NCI-H2107 (cell line): ENCODE measurements around the gene SGF29.
"Not testable (repeated sequence)": the region's sequence is repeated elsewhere in the genome, so short reads cannot be mapped to it uniquely, and the experiment has no call there.

Source experiments
- DNase-seq: peaks from one replicate; lab custom pipeline; 2025; lab: John Stamatoyannopoulos, UW

SGF29 gene

DNA sequence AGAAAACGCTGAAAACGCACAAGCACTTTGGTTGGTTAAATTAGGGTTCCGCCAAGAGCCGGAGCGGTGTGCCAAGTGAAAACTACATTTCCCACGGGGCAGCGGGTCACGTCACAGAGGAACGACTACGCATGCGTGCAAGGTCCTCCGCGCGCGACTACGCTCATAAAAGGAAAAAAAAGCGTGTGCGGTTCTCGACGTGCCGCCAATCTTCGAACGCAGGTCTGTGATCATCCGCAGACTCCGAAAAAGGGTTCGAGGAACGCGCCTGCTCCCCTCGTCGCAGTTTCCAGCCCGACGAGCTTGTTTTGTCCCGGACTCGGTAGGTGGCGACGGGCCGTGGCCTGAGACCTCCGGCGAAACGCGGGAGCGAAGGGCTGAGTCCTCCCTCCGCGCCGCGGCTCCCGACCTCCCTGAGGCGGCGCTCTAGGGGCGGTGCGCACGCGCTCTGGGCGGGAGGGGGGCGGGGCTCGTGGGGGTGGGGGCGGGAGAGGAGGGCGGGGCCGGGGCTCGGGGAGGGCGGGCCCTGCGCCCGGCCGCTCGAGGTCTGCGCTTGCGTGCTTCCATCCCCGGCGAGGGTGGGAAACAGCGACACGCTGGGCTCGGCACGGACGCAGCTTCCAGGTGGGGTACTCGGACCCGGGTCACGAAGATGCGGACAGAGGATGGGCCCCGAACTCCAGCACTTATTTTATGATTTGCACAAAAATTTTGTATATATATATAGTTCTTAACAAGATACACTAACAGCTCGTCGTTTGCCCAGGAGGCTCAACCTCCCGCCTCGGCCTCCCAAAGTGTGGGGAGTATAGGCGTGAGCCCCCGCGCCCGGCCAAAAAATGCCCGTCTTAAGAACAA lies at the start of gene SGF29:
SGF29 (plus strand) TSS at position 145 of the 858 bp plus-strand sequence. CDS start 27,150 bp downstream, outside the sequence.
- DNase-seq, result peak; percentile 85

DNA sequence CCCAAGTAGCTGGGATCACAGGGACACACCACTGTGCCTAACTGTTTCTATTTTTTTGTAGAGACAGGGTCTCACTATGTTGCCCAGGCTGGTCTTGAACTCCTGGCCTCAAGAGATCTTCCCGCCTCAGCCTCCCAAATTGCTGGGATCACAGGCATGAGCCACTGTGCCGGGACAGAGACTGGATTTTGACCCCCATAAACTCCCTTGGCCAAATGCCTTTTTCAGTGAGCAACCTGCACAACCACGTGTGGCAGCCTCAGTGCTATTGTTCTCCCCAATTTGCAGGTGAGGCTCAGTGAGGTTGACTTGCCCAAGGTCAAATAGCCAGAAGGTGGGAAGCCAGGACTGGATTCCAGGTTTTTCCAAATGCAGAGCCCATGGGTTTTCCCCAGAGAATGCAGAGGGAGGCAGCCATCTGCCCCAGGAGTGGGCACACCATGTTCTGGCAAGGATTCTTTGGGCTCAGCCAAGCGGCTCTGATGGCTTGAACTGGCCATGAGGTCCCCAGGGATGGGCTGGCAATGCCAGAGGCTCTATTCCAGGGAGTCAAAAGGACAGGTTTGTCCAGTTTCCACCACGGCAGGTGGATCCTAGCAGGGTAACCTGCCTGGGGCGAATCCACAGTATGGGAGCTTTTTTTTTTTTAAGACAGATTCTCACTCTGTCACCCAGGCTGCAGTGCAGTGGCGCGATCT lies 48.9 kb upstream of the SGF29 start:
- no peak for DNase-seq

DNA sequence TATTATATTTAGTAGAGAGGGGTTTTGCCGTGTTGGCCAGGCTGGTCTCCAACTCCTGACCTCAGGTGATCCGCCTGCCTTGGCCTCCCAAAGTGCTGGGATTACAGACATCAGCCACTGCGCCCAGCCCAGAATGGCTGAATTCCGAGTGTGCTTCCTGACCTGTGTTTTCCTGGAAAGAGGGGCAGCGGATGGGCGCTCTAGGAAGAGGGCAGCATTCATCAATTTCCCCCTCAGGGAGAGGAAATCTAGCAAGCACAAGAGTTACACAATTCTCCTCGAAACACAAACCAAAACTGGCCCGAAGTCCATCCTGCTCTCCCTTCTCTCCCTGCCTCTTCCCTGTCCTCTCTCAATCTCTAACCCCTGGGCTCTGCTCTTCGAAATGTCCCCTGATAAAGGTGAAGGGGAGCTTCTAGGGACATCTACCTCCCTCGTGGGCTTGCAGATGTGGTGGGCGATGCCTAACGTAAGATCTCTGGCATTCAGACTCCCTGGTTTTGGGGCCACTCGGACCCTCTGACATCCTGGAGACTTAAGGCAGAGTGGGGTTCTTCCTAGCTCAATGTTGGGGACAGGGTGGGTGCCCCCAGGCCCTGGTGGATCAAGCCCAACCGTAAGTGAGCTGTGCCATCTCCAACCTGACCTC lies 48.1 kb upstream of the SGF29 start:
- DNase-seq, result no peak

DNA sequence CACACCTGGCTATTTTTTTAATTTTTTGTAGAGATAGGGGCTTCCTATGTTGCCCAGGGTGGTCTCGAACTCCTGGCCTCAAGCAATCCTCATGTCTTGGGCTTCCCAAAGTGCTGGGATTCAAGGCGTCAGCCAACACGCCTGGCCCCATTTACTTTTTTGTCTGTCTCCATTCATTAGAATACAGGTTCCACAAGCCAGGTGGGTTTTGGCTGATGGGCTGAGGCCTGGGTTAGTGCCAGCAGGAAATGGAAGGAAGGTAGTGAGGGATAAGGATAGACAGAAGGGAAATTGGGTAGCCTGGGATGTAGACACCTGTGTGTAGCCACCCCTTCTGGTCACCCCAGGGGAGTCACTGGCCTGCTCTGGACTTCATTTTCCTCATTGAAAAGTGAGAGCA lies 42.7 kb upstream of the SGF29 start:
- no peak for DNase-seq

DNA sequence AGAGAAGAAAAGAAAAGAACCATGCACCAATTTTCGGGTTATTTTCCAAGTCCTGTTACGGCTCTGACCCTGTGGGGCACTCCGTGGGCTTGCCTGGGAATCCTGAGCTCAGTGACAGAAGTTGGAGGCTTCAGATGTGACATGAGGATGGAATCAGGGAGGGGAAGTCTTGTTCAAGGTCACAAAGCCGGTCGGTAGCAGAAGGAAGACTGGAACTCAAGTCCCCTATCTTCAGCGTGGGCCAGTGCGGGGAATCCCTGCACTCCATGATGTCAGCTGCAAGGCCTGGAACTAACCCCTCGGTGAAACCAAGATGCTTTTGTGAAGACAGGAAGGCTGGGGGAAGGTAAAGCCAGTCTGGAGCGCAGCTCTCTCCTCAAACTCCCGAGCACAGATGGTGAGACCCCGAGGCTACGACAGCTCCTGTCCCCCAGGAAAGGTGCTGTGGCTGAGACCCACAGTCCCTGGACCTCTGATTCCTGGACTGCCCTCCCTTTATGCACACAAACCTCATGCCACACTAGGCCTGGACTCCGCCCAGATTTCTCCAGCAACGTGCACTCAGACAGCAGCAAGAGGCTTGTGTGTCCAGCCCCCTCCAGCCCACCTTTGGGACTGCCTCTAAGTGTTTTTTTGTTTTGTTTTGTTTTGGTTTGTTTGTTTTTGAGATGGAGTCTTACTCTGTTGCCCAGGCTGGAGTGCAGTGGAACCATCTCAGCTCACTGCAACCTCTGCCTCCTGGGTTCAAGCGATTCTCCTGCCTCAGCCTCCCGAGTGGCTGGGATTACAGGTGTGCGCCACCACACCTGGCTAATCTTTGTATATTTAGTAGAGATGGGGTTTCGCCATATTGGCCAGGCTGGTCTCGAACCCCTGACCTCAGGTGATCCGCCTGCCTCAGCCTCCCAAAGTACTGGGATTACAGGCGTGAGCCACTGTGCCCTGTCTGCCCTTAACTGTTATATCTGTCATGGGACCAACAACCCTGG lies 41.6 kb upstream of the SGF29 start:
- DNase-seq, result no peak

DNA sequence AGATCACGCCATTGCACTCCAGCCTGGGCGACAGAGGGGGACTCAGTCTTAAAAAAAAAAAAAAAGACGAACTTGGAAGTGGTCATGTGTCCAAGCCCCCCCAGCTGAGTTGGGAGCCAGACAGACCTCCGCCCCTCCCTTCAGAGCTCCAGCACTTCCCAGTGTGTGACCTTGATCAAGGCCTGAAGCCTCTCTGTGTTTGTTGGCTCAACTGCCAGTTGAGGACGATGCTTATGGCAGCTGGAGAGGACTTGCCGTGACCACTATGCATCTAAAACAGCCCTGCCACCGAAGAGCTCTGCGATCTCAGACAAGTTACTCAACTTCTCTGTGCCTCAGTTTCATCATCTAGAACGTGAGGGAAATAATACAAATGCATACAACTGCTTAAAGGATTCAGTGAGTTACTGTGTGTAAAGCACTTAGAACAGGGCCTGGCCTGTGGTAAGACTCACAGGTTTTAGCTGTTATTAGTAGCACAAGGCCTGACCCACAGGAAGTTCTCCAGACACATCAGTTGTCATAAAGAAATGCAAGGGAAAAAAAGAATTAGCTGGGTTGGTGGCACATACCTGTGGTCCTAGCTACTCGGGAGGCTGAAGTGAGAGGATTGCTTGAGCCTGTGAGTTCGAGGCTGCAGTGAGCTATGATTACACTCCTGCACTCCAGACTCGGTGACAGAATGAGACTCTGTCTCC lies 40.1 kb upstream of the SGF29 start:
- no peak for DNase-seq

DNA sequence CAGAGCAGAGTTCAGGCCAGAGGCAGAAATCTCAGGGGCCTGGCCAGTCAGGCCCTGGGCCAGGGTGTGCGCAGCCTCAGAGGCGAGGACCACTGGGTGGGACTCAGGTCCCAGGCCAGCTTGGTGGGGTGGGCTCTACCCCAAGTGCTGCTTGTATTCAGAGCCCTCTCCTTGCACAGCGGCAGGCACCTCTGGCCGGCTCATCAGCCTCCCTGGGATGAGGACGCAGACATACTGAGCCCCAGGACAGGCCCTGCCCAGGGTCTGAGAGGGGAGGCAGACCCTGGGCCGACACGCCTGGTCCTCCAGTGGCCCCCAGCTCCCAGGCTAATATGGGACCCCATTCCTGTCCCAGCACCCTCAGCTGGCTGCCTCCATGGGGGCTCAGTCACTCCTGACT lies 39.5 kb upstream of the SGF29 start:
- DNase-seq, result no peak

DNA sequence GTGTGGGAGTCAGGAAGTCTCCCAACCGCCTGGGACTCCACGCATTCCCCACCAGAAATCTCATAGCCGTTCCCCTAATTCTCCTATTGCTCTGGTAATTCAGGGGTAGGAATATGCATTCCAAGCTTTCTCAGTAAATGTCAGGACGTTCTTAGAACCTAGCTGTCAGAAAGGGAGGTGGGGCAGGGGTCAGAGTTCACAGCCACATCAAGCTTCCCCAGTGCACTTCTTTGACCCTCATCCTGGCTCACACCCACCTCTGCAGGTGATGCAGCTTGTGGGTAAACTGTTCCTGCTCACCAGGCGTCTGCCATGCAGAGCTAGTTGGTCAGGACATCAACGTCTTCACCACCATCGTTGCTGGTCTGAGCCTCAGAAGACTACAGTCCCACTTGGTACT lies 33.0 kb upstream of the SGF29 start:
- no peak for DNase-seq

DNA sequence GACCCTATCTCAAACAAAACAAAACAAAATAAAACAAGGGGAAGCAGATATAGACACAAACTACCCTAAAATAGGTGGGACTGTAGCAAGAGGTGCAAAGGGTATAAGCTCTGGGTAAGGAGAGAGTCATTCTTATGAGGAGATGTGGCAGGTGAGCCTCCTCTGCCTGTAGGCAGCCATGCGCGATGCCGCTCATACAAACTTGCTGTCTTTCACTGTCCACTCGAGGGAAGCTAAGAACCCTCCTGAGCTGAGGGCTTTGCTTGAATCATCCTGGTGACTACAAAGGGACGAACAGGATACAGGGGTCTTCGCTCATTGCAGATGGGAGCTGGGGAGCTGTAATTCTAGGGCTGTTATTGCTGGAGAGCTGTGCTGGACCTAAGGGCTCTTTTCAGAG lies 32.3 kb upstream of the SGF29 start:
- no peak for DNase-seq

DNA sequence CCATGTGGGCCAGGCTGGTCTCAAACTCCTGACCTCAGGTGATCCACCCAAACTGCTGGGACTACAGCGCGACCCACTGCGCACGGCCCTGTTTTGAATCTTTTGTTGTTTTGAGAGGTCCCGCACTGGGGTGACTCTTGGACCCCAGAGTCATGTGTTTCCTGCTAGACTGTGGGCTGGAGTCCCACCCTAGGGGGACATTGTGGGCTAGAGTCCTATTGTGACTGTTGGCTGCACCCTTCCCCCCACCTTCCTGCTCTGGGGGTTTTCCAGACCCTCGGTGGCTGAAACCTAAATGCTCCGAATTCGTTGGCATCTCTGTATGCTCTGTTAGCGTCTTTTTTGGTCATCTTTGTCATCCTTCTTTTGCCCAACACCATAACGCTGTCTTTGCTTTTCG lies 30.9 kb upstream of the SGF29 start:
- DNase-seq, result no peak

DNA sequence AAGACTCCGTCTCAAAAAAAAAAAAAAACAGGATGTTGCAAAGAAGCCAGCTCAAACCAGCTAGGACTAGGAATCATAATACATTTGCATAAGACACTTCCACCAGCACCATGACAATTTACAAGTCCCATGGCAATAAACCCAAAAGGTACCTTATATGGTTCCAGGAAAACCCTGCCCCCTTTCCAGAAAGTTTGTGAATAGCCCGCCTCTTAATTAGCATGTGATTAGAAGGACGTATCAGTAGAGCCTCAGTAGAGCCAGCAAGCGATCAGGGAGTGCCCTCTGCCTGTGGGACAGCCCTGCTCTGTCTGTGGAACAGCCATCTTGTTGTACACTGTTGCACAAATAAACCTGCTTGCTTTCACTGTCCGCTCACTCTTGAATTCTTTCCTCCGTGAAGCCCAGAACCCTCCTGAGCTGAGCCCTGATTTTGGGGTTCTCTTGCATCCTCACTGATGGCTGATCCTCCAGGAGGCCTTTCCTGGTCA lies 29.0 kb upstream of the SGF29 start:
- no peak for DNase-seq

DNA sequence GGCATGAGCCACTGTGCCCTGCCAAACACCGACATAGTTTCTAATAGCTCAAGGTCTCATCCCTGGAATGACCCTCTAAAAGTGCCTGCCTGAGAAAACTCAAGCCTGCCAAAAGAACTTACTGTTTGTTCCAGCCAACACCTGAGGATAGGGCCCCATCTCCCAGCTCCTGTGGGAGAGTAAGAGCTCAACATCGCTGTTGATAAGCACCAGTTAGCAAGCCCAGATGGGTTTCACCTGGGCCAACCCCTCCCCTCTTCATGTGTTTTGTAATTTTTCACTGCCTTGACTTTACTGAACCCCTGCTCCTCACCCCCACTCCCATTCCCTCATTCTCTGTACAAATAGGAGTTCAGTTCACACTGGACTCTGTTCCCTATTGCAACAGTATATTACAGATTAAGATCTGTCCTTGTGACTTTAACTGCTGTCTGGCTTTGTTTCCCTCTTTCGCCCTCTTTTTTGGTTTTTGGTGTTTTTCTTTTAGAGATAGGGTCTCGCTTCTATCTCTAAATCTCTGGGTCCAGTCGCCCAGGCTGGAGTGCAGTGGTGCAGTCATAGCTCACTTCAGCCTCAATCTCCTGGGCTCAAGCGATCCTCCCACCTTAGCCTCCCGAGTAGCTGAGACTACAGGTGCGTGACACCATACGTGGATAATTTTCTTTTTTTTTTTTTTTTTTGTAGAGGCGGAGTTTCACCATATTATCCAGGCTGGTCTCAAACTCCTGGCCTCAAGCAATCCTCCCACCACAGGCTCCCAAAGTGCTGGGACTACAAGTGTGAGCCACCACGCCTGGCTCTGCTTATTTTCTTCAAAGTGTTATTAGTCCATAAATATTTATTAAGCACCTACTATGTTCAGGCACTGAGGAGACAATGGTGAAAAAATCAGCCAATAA lies 27.3 kb upstream of the SGF29 start:
- DNase-seq, result no peak

DNA sequence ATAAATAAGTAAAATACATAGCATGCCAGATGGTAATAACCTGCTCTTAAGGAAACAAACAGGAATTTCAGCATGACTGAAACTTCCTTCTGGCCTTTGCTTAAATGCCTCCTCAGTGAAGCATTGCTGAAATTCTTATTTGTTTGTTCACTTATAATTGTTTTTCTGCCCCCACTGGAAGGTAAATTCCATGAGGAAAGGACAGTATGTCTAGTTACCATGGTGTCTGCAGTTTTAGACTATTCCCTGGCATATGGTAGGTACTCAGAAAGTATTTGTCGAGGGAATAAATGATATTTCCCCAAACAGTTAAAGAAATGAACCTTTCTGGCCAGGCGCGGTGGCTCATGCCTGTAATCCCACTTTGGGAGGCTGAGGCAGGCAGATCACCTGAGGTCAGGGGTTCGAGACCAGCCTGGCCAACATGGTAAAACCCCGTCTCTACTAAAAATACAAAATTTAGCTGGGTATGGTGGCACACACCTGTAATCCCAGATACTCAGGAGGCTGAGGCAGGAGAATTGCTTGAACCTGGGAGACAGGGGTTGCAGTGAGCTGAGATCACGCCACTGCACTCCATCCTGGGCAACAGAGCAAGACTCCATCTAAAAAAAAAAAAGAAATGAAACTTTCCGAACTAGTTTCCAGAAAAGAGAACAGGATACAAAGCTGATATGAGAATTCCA lies 26.5 kb upstream of the SGF29 start:
- not testable (repeated sequence) for DNase-seq

DNA sequence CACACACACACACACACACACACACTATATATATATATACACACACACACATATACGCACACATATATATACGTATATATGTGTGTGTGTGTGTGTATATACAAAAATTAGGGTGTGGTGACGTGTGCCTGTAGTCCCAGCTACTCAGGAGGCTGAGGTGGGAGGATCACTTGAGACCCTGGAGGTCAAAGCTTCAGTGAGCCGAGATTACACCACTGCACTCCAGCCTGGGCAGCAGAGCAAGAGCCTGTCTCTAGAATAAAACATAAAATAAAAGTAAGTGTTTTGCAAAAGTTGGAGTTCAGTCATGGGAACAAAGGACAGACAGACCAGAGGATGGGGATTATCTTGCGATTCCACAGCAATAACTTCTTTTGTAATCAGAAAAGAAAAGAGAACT lies 25.7 kb upstream of the SGF29 start:
- DNase-seq, result no peak

DNA sequence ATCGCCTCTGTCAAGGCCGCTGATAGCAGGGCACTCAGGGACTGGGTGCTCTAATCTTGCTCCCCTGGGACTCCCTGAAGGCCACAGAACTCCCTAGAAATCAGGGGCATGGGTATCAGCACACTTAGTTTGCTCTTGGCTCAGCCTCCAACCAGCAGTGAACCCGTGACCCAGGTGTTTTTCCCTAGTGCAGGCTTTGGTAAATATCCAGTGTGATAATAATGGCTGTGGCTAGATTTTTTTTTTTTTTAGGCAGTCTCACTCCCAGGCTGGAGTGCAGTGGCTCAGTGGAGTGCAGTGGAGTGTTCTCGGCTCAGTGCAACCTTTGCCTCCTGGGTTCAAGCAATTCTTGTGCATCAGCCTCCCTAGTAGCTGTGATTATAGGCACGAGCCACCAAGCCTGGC lies 25.3 kb upstream of the SGF29 start:
- DNase-seq, result no peak

DNA sequence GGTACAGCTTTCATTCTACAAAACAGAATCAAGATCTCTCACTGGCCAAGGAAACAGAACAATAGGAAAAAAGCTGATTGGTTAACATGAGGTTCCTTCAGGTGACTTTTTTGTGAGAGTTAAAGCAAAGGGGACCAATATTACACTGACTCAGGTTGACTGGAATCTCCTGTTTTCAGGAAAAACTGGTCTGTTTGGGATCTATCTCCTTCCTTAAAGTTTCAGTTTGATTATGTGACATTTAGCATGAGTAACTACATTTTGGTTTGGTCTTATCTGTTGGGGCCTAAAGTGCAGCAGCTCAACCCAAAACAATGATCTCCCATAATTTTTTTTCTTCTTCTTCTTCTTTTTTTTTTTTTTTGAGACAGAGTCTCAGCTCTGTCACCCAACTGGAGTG lies 24.6 kb upstream of the SGF29 start:
- DNase-seq, result no peak

DNA sequence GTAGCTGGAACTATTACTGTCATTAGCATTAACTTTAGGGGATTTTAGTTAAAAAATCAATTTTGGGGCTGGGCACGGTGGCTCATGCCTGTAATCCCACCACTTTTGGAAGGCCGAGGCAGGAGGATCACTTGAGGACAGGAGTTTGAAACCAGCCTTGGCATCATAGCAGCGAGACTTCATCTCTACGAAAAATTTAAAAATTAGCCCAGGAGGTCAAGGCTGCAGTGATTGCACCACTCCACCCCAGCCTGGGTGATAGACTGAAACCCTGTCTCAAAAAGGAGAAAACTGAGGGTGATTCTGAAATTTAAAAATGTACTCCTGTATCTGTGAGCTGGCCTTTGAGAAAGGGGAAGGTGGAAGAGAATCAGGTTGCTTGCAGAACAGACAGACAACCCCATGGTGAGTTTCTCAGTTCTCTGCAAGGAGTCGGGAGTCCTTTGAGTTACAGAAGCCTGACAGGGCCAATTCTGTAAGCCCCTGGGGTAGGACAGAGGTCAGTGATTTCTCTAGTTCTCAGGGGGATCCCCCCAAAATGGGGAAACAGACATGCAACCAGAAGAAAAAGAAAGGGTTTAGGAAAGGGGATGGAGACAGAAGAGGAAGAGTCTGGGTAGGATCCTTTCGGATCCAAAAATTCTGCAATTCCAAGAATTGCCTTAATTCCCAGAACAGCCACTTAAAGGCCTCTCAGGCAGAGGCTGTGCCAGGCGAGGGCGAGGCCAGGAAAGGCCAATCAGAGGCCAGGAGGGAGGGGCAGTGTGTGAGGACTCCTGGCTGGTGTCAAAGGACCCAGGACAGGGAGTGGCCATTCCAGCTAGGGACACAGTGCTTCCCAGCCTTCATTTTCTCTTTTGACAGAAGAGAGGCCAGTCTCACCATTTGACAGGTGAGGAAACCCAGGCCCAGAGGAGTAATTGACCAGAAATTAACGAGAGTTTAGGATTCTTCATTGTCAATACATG lies 21.7 kb upstream of the SGF29 start:
- DNase-seq, result no peak
